Measurements from ENCODE around the gene KIF11. TPM values are rescaled to one million over a fixed set of nuclear protein-coding genes. Genes with fewer than 3 reads are reported as not detected.
A peak's percentile ranks its signal among the peaks of the same experiment; 100 is the strongest.

Gene KIF11
- total and polyA plus RNA-seq, 9 of the 15 experiments (the other 6 are each of a cell fraction or from before 2014, with no cell fraction given): 11.3 to 54.4 (median 29.2) TPM

DNA sequence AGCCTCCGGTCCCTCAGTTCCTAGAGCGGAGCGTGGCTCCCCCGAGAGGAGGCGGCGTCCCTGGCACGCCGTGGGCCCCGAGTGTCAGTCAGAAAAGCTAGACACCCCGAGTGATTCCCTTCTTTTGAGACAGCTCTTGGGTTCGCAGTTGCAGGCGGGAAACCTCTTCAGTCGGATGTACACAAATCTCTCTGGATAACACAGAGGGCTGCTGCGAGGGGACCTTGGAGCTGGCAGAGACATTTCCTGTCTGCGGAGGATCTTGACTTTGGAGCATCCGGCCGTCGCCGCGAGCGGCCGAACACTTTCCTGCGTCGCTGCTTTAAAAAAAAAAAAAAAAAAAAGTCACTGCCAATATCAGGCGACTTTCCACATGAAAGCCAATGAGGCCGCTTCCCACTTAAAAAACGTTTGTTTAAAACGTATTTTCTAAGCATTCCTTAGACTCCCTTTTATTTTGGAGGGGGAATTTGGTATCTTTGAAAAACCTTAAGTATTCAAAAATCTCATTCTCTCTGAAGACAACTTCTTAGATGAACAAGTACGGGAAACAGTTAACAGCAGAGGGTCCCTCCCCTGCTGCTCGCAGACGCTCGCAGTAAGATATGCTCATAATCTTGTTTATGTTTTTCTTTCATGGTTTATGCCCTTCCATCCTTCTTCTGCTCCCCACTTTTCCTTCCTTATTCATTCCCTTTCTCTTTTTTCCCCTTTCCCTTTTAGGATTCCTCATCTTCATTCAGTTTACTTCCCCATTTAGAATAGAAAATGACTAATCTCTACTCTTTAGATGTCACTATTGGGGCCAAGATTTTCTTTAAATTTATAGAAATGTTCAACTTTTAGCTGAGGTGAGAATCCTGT lies 106.8 kb downstream of the KIF11 start (continued):
- TF ChIP-seq, protein P1, sequence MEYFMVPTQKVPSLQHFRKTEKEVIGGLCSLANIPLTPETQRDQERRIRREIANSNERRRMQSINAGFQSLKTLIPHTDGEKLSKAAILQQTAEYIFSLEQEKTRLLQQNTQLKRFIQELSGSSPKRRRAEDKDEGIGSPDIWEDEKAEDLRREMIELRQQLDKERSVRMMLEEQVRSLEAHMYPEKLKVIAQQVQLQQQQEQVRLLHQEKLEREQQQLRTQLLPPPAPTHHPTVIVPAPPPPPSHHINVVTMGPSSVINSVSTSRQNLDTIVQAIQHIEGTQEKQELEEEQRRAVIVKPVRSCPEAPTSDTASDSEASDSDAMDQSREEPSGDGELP (CRISPR knock-in tag; IDR thresholded peaks at IDR 0.05; ENCODE audit: borderline replicate concordance): peak; percentile 34; the same call in 1 of the 2 replicates
- no peak for TF ChIP-seq PRPF4 (IDR thresholded peaks at IDR 0.05; ENCODE audit: insufficient read depth, low read depth, low read length, poor library complexity, severe bottlenecking)
- TF ChIP-seq LCOR (CRISPR knock-in tag; IDR thresholded peaks at IDR 0.05): 0 out of 2 replicates have a peak, but pooled peaks have one; percentile 34
- TF ChIP-seq, protein P2, sequence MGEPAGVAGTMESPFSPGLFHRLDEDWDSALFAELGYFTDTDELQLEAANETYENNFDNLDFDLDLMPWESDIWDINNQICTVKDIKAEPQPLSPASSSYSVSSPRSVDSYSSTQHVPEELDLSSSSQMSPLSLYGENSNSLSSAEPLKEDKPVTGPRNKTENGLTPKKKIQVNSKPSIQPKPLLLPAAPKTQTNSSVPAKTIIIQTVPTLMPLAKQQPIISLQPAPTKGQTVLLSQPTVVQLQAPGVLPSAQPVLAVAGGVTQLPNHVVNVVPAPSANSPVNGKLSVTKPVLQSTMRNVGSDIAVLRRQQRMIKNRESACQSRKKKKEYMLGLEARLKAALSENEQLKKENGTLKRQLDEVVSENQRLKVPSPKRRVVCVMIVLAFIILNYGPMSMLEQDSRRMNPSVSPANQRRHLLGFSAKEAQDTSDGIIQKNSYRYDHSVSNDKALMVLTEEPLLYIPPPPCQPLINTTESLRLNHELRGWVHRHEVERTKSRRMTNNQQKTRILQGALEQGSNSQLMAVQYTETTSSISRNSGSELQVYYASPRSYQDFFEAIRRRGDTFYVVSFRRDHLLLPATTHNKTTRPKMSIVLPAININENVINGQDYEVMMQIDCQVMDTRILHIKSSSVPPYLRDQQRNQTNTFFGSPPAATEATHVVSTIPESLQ (CRISPR knock-in tag; IDR thresholded peaks at IDR 0.05): no peak
- TF ChIP-seq ZC3H4 (CRISPR knock-in tag; IDR thresholded peaks at IDR 0.05; ENCODE audit: borderline replicate concordance): no peak
- no peak for TF ChIP-seq ZFP36 (IDR thresholded peaks at IDR 0.05; ENCODE audit: low read depth, low read length, partially characterized antibody)
- peak; percentile 35; the same call in 1 of the 2 replicates for TF ChIP-seq ETV5 (CRISPR knock-in tag; IDR thresholded peaks at IDR 0.05; ENCODE audit: low read depth)
- no peak for TF ChIP-seq BDP1 (IDR thresholded peaks at IDR 0.05; ENCODE audit: insufficient read depth, insufficient read length)
- TF ChIP-seq DPF2 (IDR thresholded peaks at IDR 0.05): no peak
- no peak for TF ChIP-seq NR2C2 (CRISPR knock-in tag; IDR thresholded peaks at IDR 0.05)
- TF ChIP-seq NR2C2 (tag; IDR thresholded peaks at IDR 0.05): 0 out of 2 replicates have a peak, but pooled peaks have one; percentile 9
- TF ChIP-seq, protein P3, sequence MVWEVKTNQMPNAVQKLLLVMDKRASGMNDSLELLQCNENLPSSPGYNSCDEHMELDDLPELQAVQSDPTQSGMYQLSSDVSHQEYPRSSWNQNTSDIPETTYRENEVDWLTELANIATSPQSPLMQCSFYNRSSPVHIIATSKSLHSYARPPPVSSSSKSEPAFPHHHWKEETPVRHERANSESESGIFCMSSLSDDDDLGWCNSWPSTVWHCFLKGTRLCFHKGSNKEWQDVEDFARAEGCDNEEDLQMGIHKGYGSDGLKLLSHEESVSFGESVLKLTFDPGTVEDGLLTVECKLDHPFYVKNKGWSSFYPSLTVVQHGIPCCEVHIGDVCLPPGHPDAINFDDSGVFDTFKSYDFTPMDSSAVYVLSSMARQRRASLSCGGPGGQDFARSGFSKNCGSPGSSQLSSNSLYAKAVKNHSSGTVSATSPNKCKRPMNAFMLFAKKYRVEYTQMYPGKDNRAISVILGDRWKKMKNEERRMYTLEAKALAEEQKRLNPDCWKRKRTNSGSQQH (CRISPR knock-in tag; IDR thresholded peaks at IDR 0.05): no peak
- no peak for TF ChIP-seq ZNF695 (CRISPR knock-in tag; IDR thresholded peaks at IDR 0.05)
- TF ChIP-seq, protein P4, sequence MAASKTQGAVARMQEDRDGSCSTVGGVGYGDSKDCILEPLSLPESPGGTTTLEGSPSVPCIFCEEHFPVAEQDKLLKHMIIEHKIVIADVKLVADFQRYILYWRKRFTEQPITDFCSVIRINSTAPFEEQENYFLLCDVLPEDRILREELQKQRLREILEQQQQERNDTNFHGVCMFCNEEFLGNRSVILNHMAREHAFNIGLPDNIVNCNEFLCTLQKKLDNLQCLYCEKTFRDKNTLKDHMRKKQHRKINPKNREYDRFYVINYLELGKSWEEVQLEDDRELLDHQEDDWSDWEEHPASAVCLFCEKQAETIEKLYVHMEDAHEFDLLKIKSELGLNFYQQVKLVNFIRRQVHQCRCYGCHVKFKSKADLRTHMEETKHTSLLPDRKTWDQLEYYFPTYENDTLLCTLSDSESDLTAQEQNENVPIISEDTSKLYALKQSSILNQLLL (CRISPR knock-in tag; IDR thresholded peaks at IDR 0.05; ENCODE audit: borderline replicate concordance): no peak
- no peak for TF ChIP-seq SRSF1 (IDR thresholded peaks at IDR 0.05; ENCODE audit: low read depth, low read length)
- TF ChIP-seq ILF3 (IDR thresholded peaks at IDR 0.05; ENCODE audit: borderline replicate concordance): no peak
- TF ChIP-seq ZNF589 (CRISPR knock-in tag; IDR thresholded peaks at IDR 0.05; ENCODE audit: low read depth): no peak
- no peak for TF ChIP-seq BCL6 (CRISPR knock-in tag; IDR thresholded peaks at IDR 0.05)
- 0 out of 4 replicates have a peak, but pooled peaks of 1 of the 2 experiments have one; percentile 13 for TF ChIP-seq NRF1 (conservative IDR thresholded peaks at IDR 0.05 in 1 of 2, IDR thresholded peaks at IDR 0.05 in 1 of 2)
- TF ChIP-seq, protein P5, sequence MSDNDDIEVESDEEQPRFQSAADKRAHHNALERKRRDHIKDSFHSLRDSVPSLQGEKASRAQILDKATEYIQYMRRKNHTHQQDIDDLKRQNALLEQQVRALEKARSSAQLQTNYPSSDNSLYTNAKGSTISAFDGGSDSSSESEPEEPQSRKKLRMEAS (CRISPR knock-in tag; IDR thresholded peaks at IDR 0.05): peak; percentile 49; the same call in 1 of the 2 replicates
- no peak for TF ChIP-seq STAG1 (CRISPR knock-in tag; IDR thresholded peaks at IDR 0.05; ENCODE audit: borderline replicate concordance)

All from K562 (cell line).